HG03558 (cell line): Measurements from ENCODE around the gene UBXN2A.

ENCODE experiments used
- ATAC-seq: cut with Tn5 transposase; IDR thresholded peaks from one replicate; pipeline ENCODE4 v1.9.1; 2021; ENCODE audit warnings: moderate number of reproducible peaks; ENCODE audit not compliant: unreplicated experiment; ENCODE audit errors: extremely low read depth

The UBXN2A gene

DNA sequence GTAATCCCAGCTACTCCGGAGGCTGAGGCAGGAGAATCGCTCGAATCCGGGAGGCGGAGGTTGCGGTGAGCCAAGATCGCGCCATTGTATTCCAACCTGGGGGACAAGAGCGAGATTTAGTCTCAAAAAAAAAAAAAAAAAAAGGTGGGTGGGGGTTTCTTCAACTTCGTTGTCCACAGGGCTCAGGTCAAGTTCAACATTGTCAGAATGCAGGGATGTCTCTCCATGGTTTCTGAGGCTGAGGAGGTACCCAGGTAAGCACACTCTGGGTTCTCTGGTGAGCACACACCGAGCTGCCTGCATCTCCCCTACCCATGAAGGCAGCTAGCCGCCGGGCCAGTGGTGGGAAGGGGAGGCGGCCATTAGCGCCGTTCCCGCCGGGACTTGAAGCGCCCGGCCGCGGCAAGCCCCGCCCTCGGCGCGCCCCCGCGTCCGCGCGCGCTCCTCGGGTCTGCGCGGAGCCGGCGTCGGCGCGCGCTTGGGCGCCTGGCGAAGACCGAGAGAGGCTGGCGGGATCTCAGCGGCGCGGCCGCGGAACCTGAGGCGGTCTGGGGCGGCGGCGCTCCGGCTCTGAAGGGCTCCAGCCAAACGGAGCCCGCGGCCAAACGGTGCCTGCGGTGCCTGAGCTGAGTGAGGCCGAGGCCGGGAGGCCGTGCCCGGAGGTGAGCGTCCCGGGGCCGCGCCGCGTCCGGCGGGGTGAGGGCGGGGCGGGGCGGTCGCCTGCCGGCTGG is at the start of gene UBXN2A:
UBXN2A (plus strand) TSS at position 477 of the 731 bp plus-strand sequence. CDS start 17,852 bp downstream, outside the sequence.
- peak; percentile 50 for ATAC-seq

DNA sequence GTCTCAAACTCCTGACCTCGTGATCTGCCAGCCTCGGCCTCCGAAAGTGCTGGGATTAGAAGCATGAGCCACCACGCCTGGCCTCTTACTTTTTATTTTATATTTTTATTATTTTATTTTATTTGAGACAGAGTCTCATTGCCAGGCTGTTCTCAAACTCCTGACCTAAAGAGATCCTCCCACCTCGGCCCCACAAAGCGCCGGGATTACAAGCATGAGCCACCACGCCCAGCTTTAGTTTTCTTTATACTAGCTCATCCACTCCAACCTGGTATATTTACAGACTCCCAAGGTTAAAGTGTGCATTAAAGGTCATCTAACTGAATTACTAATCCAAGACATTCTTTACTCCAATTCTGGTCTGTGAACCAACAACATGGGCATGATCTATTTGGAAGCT is 40.1 kb upstream of the UBXN2A start:
- ATAC-seq, result no peak

DNA sequence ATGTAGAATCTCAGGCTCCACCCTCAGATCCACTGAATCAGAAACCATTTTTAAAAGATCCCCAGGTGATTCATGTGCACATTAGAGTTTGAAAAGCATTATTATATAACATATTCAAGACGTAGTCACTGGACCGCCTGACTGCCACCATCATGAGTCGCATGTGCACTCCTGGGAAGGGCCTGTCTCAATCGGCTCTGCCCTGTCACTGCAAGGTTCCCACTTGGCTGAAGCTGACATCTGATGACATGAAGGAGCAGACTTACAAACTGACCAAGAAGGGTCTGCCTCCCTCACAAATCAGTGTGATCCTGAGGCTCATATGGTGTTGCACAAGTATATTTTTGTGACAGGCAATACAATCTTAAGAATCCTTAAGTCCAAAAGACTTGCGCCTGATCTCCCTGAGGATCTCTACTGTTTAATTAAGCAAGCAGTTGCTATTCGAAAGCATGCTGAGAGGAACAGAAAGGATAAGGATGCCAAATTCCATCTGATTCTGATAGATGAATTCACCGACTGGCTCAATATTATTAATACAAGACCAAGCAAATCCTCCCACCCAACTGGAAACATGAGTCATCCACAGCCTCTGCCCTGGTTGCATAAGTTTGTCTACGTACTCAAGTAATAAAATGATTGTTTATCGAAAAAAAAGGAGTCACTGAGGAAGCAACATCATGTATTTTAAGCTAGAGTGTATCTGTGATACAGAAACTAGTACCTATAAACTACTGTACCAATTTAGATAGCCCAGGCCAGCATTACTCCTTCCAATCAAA is 39.5 kb upstream of the UBXN2A start:
- ATAC-seq, result no peak

DNA sequence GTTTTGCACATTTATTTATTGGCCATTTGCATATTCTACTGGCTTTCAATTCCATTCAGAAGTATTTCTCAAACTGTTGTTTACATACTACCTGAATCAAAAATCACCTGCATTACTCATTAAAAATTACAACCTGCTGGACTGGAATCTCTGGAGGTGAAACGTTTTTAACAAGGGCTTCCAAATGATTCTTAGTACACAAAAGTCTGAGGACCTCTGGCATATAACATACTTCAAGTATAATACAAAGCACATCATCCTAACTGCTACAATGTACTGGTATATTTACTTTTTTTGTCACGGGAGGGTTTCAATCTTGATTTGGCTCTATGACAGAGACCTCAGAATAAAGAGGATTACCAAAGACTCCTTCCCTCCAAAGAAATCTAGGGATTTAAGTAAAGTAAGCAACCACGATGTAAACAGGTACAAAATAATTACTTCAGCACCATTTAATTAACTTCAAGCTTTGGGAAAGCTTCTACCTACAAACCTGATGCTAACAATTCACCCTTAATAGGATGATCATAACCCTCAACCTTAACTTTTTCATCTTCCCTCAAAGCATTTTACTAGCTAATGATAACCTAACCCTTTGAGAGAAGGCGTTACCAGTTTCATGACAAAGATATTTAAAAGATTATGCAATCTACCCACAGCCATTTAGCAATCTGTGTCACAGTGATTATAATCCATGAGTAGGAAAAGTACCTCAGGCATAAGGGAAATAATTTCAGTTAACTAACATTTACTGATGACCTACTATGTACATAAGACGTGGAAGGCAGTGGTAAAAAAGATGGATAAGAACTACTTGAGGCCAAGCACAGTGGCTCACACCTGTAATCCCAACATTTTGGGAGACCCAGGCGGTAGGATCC is 38.1 kb upstream of the UBXN2A start:
- ATAC-seq, result no peak

- no peak for ATAC-seq
Measured at GRCh38 chr2:23903034-23903433, 37.2 kb upstream of the UBXN2A start.

GRCh38 chr2:23904215-23904614 is 36.0 kb upstream of the UBXN2A start:
- no peak for ATAC-seq

- no peak for ATAC-seq
Measured at GRCh38 chr2:23904692-23905091, 35.6 kb upstream of the UBXN2A start.

DNA sequence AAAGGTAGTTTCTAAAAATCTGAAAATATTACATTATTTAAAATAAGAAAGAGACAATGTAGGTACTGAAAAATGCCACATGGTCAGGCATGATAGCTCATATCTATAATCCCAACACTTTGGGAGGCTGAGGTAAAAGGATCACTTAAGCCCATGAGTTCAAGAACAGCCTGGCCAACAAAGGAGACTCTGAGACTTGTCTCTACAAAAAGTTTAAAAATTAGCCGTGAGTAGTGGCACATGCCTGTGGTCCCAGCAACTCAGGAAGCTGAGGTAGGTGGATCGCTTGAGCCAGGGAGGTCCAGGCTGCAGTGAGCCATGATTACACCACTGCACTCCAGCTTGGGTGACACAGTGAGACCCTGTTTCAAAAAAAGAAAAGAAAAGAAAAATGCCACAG is 35.1 kb upstream of the UBXN2A start:
- no peak for ATAC-seq

DNA sequence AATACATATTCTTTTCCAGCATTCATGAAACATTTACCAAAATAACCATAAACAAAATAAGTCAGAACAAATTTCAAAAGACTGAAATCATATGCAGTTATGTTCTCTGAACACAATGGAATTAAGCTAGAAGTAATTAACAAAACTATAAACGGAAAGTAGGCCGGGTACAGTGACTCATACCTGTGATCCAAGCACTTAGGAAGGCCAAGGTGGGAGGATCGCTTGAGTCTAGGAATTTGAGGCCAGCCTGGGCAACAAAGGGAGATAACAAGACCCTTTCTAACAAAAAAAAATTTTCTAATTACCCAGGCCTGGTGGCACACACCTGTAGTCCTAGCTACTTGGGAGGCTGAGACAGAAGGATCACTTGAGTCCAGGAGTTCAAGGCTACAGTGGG is 28.2 kb upstream of the UBXN2A start:
- ATAC-seq, result no peak

GRCh38 chr2:23915327-23915726 is 24.9 kb upstream of the UBXN2A start:
- ATAC-seq, result no peak

- no peak for ATAC-seq
Measured at GRCh38 chr2:23916727-23917405, 23.4 kb upstream of the UBXN2A start.

DNA sequence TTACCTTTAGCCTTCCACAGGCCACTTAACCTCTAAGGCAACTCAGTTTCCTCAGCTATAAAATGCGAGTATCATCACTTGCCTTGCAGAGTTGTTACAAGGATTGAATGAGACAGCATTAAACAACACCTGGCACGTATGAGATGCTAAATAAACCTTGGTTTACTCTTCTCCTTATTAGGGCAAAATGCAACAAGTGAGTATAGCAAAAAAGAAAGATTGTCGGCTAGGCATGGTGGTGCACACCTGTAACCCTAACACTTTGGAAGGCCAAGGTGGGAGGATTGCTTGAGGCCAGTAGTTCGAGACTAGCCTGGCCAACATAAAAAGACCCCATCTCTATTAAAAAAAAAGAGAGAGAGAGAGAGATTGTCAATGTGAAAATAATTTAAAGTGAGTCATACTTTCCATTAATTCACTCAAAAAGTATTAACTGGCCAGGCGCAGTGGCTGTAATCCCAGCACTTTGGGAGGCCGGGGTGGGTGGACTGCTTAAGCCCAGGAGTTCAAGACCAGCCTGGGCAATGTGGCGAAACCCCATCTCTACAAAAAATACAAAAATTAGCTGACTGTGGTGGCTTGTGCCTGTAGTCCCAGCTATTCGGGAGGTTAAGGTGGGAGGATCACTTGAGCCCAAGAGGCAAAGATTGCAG is 21.3 kb upstream of the UBXN2A start:
- ATAC-seq, result no peak

- no peak for ATAC-seq
Measured at GRCh38 chr2:23924589-23925359, 15.5 kb upstream of the UBXN2A start.

DNA sequence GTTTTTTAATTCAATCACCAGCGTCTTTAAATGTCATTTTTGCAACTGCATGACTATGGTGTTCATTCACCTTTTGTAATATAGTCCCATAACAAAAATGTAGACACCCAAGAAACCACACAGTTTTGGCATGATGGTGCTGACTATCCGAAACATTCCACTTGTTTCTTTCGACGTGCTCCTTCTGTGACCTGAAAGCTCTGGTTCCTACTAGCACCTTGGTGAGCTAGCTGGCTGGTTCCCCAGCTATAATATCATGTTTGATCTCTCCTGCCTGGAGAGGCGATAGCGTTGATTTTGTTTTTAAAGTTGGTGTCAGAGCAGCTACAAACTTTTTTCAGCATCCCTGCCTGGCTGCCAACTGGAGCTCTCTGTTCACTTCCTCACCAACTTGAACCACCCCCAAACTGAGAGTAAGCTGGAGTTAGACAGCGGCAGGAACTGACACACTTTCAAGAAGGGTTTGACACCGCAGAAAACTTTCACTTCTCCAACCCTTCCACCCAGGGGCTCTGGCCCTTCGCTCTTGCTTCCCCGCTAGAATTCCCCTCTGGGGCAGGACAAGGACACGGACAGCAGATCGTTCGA is 14.5 kb upstream of the UBXN2A start:
- ATAC-seq, result peak; percentile 34

- peak; percentile 3 for ATAC-seq
Measured at GRCh38 chr2:23926290-23926749, 13.9 kb upstream of the UBXN2A start.

- peak; percentile 66 for ATAC-seq
Measured at GRCh38 chr2:23926750-23927571, 13.3 kb upstream of the UBXN2A start, which contains the start of gene ATAD2B. ATAD2B (minus strand) TSS chr2:23927123; CDS start chr2:23926770, 353 bp downstream.

DNA sequence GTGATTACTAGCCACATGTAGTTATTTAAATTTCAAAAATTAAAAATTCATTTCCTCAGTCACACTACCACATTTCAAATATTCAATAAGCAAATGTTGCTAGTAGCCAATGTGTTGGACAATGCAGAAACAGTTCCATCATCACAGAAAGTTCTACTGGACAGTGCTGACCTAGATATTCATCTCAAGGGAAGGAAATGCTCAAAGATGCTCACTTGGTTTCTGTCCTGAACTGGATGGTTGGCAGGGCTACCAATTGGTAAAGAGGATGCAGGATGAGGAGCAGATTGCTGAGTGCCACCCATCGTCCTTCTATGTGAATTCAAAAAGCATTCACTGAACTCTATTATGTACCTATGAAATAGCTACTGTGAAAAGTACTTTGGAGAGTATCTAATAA is 6.0 kb upstream of the UBXN2A start:
- no peak for ATAC-seq
